Stimulated activated CD8-positive, alpha-beta memory T cell treated with anti-CD3 and anti-CD28 coated beads, Interleukin-2, amount 100 ng/mL, for 48 hours (primary cell): ENCODE results near the gene GLCE.
"Not testable (repeated sequence)": the region's sequence is repeated elsewhere in the genome, so short reads cannot be mapped to it uniquely, and the experiment has no call there.

Experiments
- DNase-seq, 2 donors: peaks; one replicate each; pipeline ENCODE4 v3.0.0-alpha.2; 2020; ENCODE audit warnings: low read depth in 2 of 2

The GLCE gene

DNA sequence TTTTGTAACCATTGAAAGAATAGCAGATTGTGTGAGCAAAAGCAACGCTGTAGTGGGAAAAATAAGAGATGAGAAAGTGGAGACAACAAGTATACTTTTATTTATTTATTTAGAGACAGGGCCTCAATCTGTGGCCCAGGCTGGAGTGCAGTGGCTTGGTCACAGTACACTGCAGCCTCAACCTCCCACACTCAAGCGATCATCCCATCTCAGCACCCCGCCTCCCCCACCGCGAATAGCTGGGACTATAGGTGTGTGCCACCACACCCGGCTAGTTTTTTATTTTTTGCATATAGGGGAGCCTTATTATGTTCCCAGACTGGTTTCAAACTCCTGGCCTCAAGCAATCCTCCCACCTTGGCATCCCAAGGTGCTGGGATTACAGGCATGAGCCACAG, 1.6 kb upstream of the GLCE start:
- no peak for DNase-seq

DNA sequence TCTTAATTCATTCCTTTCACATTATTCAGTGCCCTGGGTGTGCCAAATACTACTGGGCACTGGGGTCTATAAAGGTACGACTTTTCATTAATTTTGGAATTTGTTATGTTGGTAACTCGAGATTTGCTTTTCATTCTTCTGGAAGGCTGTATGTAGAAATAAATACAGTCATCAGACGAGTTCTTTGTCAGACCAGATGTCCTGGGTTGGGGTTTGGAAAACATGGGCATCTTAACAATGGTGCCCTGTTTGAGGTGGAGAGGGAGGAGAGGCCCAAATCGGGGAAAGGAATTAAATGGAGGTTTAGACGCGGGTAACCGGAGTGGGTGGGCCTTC, 662 bp upstream of the GLCE start:
- no peak for DNase-seq

- DNase-seq = peak in 1 of 2 donors; percentile 14
Observed at GRCh38 chr15:69161079-69161877, 843 bp downstream of the GLCE start.

DNA sequence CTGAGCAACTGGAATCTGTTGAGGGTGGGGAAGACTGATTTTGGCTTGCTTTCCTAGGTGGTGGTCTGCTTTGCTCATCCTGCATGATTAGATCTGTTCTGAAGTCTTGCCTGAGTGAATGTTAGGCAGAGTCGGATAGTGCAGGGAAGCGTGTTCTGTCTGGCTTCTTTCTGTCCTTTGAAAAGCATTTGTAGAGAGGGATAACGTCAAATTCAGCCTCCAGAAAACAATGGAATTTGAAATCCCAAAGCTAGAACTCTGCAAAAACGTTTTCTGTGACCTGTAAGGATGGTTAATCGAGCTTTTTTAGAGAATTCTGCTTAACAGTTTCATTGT, 1.4 kb downstream of the GLCE start:
- no peak for DNase-seq

GRCh38 chr15:69163141-69163669, 2.8 kb downstream of the GLCE start:
- DNase-seq = no peak

DNA sequence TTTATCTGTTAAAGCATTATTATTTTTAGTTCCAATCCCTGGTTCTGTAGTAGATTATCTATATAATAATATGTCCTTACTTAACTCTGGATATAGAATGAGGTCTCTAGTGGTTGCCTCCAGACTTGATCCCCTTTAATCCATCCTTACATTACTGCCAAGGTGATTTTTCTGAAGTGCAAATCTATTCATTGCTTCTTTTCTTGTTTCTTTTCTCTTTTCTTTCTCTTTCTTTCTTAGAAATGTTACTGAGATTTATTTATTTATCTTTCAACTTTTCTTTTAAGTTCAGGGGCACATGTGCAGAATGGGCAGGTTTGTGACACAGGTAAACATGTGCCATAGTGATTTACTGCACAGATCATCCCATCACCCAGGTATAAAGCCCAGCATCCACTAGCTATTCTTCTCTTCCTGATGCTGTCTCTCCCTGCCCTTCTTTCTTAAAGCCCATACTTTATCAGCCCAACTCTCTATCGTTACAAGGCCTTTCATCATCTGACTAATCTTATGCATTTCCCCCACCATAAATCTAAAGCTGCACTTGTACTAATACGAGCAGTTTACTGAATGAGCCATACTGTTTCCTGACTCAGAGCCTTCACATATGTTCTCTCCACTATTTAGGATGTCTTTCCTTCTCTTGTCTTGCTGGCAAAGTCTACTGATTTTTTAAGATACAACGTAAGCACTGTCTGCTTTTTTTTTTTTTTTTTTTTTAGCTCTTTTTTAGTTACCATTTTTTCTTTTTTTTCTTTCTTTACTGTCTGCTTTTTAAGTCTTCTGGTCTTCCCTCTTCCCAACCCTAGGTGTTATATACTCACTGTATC, 4.6 kb downstream of the GLCE start:
- DNase-seq = no peak

GRCh38 chr15:69165637-69166025, 5.2 kb downstream of the GLCE start:
- DNase-seq = no peak

DNA sequence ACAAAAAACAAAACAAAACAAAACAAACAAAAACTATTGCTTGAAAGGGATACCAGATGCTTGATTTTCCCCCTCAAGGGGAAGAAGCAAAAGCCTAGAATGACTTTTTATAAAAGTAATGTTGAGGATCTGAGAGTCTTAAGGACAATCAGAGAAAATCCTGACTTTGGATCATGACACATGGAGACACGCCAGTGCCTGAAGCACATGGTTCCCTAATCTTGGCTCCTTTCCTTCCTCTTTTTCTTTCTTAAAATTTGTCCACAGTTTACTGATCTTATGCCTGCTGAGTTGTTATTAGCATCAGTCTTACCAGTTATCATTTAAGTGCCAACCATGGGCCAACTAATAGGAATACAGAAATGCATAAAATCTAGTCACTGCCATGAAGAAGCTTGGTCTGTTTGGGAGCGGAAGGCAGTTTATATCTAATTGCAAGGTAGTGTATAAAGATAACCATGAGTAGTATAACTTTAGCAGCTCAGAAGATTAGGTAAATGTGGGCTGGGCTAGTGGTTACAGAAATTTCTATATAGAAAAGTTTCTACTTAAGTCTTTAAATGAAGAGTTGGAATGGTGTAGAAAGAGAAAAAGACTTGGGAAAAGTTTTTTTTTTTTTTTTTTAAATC, 6.9 kb downstream of the GLCE start:
- no peak for DNase-seq

DNA sequence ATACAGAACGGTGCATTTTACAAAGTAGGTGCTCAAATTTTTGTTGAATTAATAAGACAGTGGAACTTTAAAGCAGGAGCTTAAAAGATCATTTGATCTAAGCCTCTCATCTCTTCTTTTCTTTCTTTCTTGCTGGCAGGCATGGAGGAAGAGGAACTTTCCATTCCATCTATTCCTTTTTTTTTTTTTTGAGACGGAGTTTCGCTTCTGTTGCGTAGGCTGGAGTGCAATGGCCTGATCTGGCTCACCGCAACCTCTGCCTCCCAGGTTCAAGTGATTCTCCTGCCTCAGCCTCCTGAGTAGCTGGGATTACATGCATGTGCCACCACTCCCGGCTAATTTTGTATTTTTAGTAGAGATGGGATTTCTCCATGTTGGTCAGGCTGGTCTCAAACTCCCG, 7.9 kb downstream of the GLCE start:
- not testable (repeated sequence) for DNase-seq

GRCh38 chr15:69169540-69169939, 9.1 kb downstream of the GLCE start:
- DNase-seq = not testable (repeated sequence)

DNA sequence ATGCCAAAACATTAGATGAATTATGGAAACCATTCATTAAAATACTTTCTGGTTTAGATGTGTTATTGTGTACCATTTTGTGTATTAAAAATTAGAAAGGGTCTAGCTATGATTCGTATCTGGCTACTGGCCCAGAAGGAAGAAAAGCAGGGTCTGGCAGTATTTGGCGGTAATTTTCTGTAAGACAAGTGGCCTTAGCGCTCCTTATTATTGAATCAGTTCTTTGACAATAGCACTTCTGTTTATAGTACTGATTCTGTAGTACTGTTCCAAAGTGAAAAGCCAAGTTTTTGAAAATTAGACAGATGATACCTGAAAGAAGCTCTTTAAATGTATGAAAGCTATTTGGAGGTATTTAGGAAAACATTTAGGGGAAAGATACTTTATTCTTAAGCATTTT, 10.2 kb downstream of the GLCE start:
- DNase-seq = no peak

GRCh38 chr15:69172847-69173246, 12.4 kb downstream of the GLCE start:
- DNase-seq = no peak

DNA sequence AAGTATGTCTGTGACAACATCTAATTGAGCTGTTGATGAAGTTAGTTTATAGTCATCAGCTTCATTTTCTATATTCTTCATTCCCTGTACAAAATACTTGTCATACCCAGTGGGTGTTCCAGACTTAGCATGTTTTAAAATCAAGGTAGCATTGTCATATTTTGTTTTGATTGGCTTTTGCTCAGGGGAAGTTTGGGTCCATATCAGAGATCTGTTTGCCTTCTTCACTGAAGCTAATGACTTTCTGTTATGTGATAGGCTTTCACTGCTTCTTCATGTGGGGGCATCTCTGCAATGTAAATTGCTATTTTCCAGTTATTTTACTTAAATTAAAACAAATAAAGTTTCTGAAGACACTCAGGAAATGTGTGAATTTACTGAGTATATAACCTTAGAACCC, 15.1 kb downstream of the GLCE start:
- no peak for DNase-seq

DNA sequence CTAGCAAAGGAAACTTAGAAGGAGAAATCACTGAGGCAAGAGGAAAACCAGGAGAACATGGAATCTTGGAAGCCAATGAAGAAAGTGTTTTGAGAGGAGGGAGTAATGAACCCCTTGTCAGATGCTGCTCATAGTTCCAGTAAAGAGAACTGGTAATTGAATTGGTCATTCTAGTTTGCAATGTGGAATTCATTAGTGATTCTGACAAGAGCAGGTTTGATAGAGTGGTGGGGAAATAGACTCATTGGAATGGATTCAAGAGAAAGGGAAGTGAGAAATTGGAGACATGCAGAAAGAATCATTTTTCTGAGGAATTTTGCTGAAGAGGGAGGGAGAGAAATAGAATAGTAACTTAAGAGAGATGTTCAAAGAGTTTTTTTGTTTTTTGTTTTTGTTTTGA, 21.0 kb downstream of the GLCE start:
- DNase-seq = no peak

- no peak for DNase-seq
Observed at GRCh38 chr15:69185216-69185615, 24.8 kb downstream of the GLCE start.

- no peak for DNase-seq
Observed at GRCh38 chr15:69185706-69186105, 25.3 kb downstream of the GLCE start.

GRCh38 chr15:69189157-69189556, 28.7 kb downstream of the GLCE start:
- DNase-seq = no peak

GRCh38 chr15:69190091-69190490, 29.7 kb downstream of the GLCE start:
- no peak for DNase-seq

DNA sequence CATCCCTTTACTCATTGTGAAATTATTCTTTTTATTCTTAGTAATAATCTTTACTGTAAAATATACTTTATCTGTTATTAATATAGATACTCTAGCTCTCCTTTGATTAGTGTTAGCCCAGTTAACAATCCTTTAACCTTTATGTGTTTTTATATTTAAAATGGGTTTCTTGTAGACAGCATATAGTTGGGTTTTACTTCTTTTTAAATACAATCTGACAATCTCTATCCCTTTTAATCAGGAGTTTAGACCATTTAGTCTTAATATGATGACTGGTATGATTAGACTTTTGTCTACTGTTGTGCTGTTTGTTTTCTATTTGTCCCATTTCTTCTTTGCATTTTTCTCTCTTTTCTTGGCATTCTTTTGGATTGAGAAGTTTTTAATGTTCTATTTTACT, 30.1 kb downstream of the GLCE start:
- DNase-seq = no peak

GRCh38 chr15:69194025-69194827, 33.8 kb downstream of the GLCE start:
- DNase-seq = no peak

GRCh38 chr15:69194854-69195253, 34.4 kb downstream of the GLCE start:
- no peak for DNase-seq
